Neuronal stem cell (in vitro differentiated cells): Measurements from ENCODE around the gene GAS2L2.

Source experiments
- DNase-seq: peaks from one replicate; pipeline ENCODE4 v3.0.0-alpha.2; 2013; ENCODE audit warnings: low spot score
- H2AFZ ChIP-seq: one replicate; pipeline ENCODE4 v1.6.1; 2013; ENCODE audit warnings: mild to moderate bottlenecking, low read length, inconsistent platforms
- H2AK5ac ChIP-seq: 2 replicates; pipeline ENCODE4 v1.6.1; 2013; ENCODE audit warnings: low read depth, mild to moderate bottlenecking, inconsistent platforms, low read length, moderate library complexity, mixed read lengths
- H2BK120ac ChIP-seq: 2 replicates; pipeline ENCODE4 v1.6.1; 2013; ENCODE audit warnings: low read depth, mild to moderate bottlenecking, inconsistent platforms, low read length, moderate library complexity, mixed read lengths
- H2BK12ac ChIP-seq: one replicate; pipeline ENCODE4 v1.6.1; 2013; ENCODE audit warnings: low read length, inconsistent platforms
- H2BK15ac ChIP-seq: 2 replicates; pipeline ENCODE4 v1.6.1; 2013; ENCODE audit warnings: mild to moderate bottlenecking, low read length, inconsistent platforms, mixed read lengths
- H2BK5ac ChIP-seq: one replicate; pipeline ENCODE4 v1.6.1; 2013; ENCODE audit warnings: inconsistent platforms, mild to moderate bottlenecking, low read length, moderate library complexity
- H3K14ac ChIP-seq: one replicate; pipeline ENCODE4 v1.6.1; 2013; ENCODE audit warnings: low read length, inconsistent platforms
- H3K18ac ChIP-seq: 2 replicates; pipeline ENCODE4 v1.6.1; 2013; ENCODE audit warnings: low read length, inconsistent platforms
- H3K23ac ChIP-seq: 2 replicates; pipeline ENCODE4 v1.6.1; 2013; ENCODE audit warnings: low read depth, mild to moderate bottlenecking, mixed read lengths, low read length, inconsistent platforms; ENCODE audit not compliant: poor library complexity
- H3K27ac ChIP-seq: replicated peaks from 3 replicates; pipeline ENCODE4 v1.5.1; 2013; ENCODE audit warnings: low read length, inconsistent platforms
- H3K27me3 ChIP-seq, 3 experiments: 2 replicates each; pipeline ENCODE4 v1.6.1; 2013; ENCODE audit warnings: low read length in 3 of 3, mild to moderate bottlenecking in 2 of 3, inconsistent platforms in 1 of 3, low read depth in 1 of 3, mixed read lengths in 1 of 3, moderate library complexity in 1 of 3; ENCODE audit not compliant: control insufficient read depth in 3 of 3, insufficient read depth in 3 of 3
- H3K36me3 ChIP-seq, 2 donors: replicated peaks in 1 of 2; 2 replicates each; pipeline ENCODE4 v1.6.1; 2013; ENCODE audit warnings: low read length in 2 of 2; ENCODE audit not compliant: control insufficient read depth in 2 of 2, insufficient read depth in 2 of 2
- H3K4ac ChIP-seq: 2 replicates; pipeline ENCODE4 v1.6.1; 2013; ENCODE audit warnings: inconsistent platforms, mild to moderate bottlenecking, low read length, moderate library complexity
- H3K4me1 ChIP-seq, 2 donors: 1 replicate in 1 of 2; 2 replicates in 1 of 2; pipeline ENCODE4 v1.6.1; 2013; ENCODE audit warnings: low read length in 2 of 2, low read depth in 1 of 2; ENCODE audit not compliant: control insufficient read depth in 2 of 2, insufficient read depth in 1 of 2
- H3K4me2 ChIP-seq: one replicate; pipeline ENCODE4 v1.6.1; 2013; ENCODE audit warnings: mild to moderate bottlenecking, low read length, inconsistent platforms; ENCODE audit not compliant: insufficient read depth, poor library complexity, severe bottlenecking
- H3K4me3 ChIP-seq, 2 donors: 2 replicates each; pipeline ENCODE4 v1.5.1; 2013; ENCODE audit warnings: low read length in 2 of 2, mild to moderate bottlenecking in 2 of 2, inconsistent platforms in 1 of 2, moderate library complexity in 1 of 2
- H3K79me1 ChIP-seq: one replicate; pipeline ENCODE4 v1.6.1; 2013; ENCODE audit warnings: low read depth, mild to moderate bottlenecking, inconsistent platforms, low read length, moderate library complexity
- H3K9ac ChIP-seq: one replicate; pipeline ENCODE4 v1.6.1; 2013; ENCODE audit warnings: mild to moderate bottlenecking, low read depth, low read length, inconsistent platforms; ENCODE audit not compliant: poor library complexity
- H3K9me3 ChIP-seq, 2 donors: replicated peaks in 1 of 2; 2 replicates each; pipeline versions ENCODE3 to v1.6.1; 2013; ENCODE audit warnings: low read length in 2 of 2, mild to moderate bottlenecking in 2 of 2, inconsistent platforms in 1 of 2, low read depth in 1 of 2, mixed read lengths in 1 of 2, moderate library complexity in 1 of 2; ENCODE audit not compliant: control insufficient read depth in 2 of 2, insufficient read depth in 1 of 2
- H4K8ac ChIP-seq: one replicate; pipeline ENCODE4 v1.6.1; 2013; ENCODE audit warnings: low read depth, mild to moderate bottlenecking, inconsistent platforms, low read length, moderate library complexity
- H4K91ac ChIP-seq: one replicate; pipeline ENCODE4 v1.6.1; 2013; ENCODE audit warnings: low read length, low read depth, mild to moderate bottlenecking, inconsistent platforms; ENCODE audit not compliant: poor library complexity
- WGBS, 2 donors: extraction: QIAGEN DNeasy Blood & Tissue Kit; methylation state at CpG; one replicate each; pipeline ENCODE4 v1.1.7; 2013; ENCODE audit warnings: missing lambda C conversion rate in 2 of 2, mixed read lengths in 1 of 2; ENCODE audit not compliant: insufficient read length in 2 of 2, insufficient replicate concordance in 1 of 2; ENCODE audit errors: extremely low coverage in 2 of 2; 5-methylcytosine and 5-hydroxymethylcytosine counted together

GAS2L2 gene

DNA sequence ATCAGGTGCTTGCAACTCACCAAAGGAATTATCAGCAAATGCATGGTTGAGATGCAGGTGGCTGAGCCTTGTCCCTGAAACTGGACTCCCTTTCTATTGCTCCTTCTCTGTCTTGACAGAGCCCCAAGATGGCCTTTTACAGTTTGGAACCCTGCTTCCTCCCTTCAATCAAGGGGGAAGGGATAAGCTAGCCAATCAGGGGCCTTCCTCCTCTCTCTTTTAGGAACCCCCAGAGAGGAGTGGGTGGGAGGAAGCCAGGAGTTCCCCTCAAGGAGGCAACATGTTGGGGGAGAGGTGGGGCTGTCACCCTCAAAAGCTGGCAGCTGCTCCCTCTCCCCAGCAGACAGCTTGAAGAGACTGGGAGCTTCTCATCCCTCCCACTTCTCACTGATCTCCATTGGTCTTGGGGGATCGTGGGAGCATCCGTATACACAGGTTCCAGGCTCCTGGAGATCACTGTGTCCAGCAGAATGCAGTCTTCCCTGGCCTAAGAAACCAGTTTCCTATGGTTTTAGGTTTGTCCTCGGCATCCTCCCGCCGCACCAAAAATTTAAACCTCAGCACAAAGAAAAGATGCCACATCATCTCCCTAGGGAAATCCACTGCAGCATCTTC, 14.4 kb downstream of the GAS2L2 start:
- no peak overlapping the region for H2BK120ac ChIP-seq
- no peak overlapping the region for H4K8ac ChIP-seq
- H3K4me2 ChIP-seq, result no peak overlapping the region
- no peaks in the 10 kb centered on the region for H3K79me1 ChIP-seq
- peaks cover 0 to 32% (median 5%) of the 10 kb centered on the region in 3 experiments for H3K27me3 ChIP-seq
- no peak overlapping the region for H3K4ac ChIP-seq
- no peak overlapping the region for H2BK5ac ChIP-seq
- H3K27ac ChIP-seq, result no peak overlapping the region
- peaks cover 0 to 4% of the 10 kb centered on the region in 2 donors for H3K36me3 ChIP-seq
- no peak for DNase-seq
- no CpG with 5 or more reads among the region's 5 CpGs for WGBS, 2 donors
- no peak overlapping the region for H2BK15ac ChIP-seq
- no peak overlapping the region for H2AFZ ChIP-seq
- no peak overlapping the region for H3K18ac ChIP-seq
- H4K91ac ChIP-seq, result no peak overlapping the region
- peaks cover 0 to 4% of the 10 kb centered on the region in 2 donors for H3K4me1 ChIP-seq
- H3K23ac ChIP-seq, result no peak overlapping the region
- no peak overlapping the region for H2BK12ac ChIP-seq
- H3K14ac ChIP-seq, result no peak overlapping the region
- no peak overlapping the region for H3K4me3 ChIP-seq
- H3K9me3 ChIP-seq, result peaks cover 0 to 8% of the 10 kb centered on the region in 2 donors
- H3K9ac ChIP-seq, result no peak overlapping the region
- H2AK5ac ChIP-seq, result no peak overlapping the region

DNA sequence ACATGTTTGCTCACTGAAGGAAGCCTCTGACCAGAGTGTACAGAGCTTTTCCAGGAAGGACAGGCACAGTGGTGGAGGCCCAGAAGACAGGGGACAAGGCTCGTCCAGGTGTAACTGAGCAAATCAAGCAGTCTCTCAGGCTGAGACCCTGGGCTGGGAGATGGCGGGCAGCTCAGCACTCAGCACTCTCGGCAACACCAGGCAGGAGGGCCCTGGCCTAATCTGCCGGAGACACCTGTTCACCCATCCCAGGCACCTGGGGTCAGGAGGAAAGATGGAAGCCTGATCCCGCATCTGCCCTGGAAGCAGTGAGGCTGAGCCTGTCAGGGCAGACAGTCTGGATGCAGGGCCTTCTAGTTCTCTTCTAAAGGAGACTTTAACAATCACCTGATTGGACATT, 16.8 kb downstream of the GAS2L2 start:
- peaks cover 0 to 8% of the 10 kb centered on the region in 2 donors for H3K36me3 ChIP-seq
- H4K91ac ChIP-seq, result no peak overlapping the region
- H4K8ac ChIP-seq, result no peak overlapping the region
- no peak overlapping the region for H3K4me3 ChIP-seq
- no peak overlapping the region for H2AFZ ChIP-seq
- no peak overlapping the region for H2BK5ac ChIP-seq
- H3K27me3 ChIP-seq, result peaks cover 0 to 16% (median 5%) of the 10 kb centered on the region in 3 experiments
- H3K23ac ChIP-seq, result peak overlapping the region; percentile 63
- H3K9ac ChIP-seq, result peak overlapping the region; percentile 57
- H3K14ac ChIP-seq, result no peak overlapping the region
- H3K9me3 ChIP-seq, result peaks cover 0 to 8% of the 10 kb centered on the region in 2 donors
- H3K18ac ChIP-seq, result peak overlapping the region; percentile 36
- H3K27ac ChIP-seq, result no peak overlapping the region
- H2AK5ac ChIP-seq, result no peak overlapping the region
- DNase-seq, result no peak
- no CpG with 5 or more reads among the region's 5 CpGs for WGBS, 2 donors
- no peak overlapping the region for H3K4me2 ChIP-seq
- H2BK120ac ChIP-seq, result no peak overlapping the region
- H3K4me1 ChIP-seq, result peaks cover 6 to 10% of the 10 kb centered on the region in 2 donors
- no peak overlapping the region for H3K4ac ChIP-seq
- H2BK12ac ChIP-seq, result no peak overlapping the region
- no peaks in the 10 kb centered on the region for H3K79me1 ChIP-seq
- H2BK15ac ChIP-seq, result no peak overlapping the region

DNA sequence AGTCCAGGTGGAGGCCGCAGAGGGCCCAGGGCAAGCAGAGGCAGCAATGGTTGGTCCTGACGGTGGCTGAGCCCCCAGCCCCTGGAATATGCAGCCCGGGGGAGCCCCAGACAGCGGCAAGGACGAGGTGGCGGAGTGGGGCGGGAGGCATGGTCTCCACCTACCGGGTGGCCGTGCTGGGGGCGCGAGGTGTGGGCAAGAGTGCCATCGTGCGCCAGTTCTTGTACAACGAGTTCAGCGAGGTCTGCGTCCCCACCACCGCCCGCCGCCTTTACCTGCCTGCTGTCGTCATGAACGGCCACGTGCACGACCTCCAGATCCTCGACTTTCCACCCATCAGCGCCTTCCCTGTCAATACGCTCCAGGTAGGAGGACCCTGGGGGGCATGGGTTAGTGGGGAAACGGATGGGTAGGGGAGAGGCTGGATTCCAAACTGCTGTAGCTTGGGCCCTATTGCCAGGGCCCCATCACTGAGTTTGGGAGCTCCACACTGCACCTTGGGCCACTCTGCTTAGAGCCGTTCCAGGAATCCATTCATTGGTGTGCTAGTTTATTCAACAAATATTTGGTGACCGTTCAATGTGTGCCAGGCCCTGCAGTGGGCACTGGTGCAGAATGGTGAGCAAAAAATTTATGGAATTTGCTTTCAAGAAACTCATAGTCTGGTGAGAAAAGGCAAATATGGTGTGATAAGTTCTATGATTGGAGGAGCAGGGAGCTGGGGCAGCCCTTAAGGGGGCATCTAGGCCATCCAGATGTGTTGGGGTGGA, 17.8 kb downstream of the GAS2L2 start:
- H3K36me3 ChIP-seq, result peaks cover 0 to 8% of the 10 kb centered on the region in 2 donors
- WGBS, 2 donors, result no CpG with 5 or more reads among the region's 29 CpGs
- H3K4me1 ChIP-seq, result peaks cover 10 to 13% of the 10 kb centered on the region in 2 donors
- H3K14ac ChIP-seq, result no peak overlapping the region
- H2BK15ac ChIP-seq, result no peak overlapping the region
- H4K91ac ChIP-seq, result no peak overlapping the region
- H3K23ac ChIP-seq, result peak overlapping the region; percentile 52
- H2BK12ac ChIP-seq, result no peak overlapping the region
- H3K9me3 ChIP-seq, result no peaks in the 10 kb centered on the region
- no peak overlapping the region for H3K18ac ChIP-seq
- no peak overlapping the region for H2AK5ac ChIP-seq
- no peak overlapping the region for H3K4ac ChIP-seq
- H3K4me3 ChIP-seq, result no peak overlapping the region
- no peaks in the 10 kb centered on the region for H3K79me1 ChIP-seq
- no peak for DNase-seq
- H3K4me2 ChIP-seq, result no peak overlapping the region
- H3K27ac ChIP-seq, result no peak overlapping the region
- H3K27me3 ChIP-seq, result peaks cover 0 to 6% (median 0%) of the 10 kb centered on the region in 3 experiments
- H2AFZ ChIP-seq, result no peak overlapping the region
- H2BK5ac ChIP-seq, result no peak overlapping the region
- no peak overlapping the region for H3K9ac ChIP-seq
- no peak overlapping the region for H4K8ac ChIP-seq
- H2BK120ac ChIP-seq, result no peak overlapping the region

DNA sequence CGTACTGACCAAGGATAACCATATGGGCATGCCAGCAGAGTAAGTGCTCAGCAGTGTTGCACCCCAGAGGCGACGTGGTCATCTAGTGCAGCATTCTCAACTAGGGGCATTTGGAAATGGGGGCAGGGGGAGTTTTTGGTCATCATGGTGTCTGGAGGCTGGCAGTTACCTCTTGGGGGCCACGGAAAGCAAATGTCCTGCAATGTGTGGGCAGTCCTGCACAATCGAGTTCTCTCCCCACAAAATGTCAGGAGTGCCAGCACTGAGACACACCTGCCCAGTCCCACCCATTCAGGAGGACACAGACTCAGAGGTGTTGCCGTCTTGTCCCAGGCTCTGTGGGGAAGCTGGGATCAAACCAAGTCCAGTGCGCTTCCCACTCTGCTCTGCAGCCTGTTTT, 18.6 kb downstream of the GAS2L2 start:
- peaks cover 0 to 8% of the 10 kb centered on the region in 2 donors for H3K36me3 ChIP-seq
- no peak overlapping the region for H3K14ac ChIP-seq
- no peak overlapping the region for H2BK15ac ChIP-seq
- H4K8ac ChIP-seq, result no peak overlapping the region
- H3K9me3 ChIP-seq, result no peaks in the 10 kb centered on the region
- H3K27me3 ChIP-seq, result no peaks in the 10 kb centered on the region
- peak overlapping the region; percentile 35 for H3K23ac ChIP-seq
- no peak overlapping the region for H4K91ac ChIP-seq
- no peak overlapping the region for H3K18ac ChIP-seq
- no peak overlapping the region for H2BK12ac ChIP-seq
- peaks cover 13 to 15% of the 10 kb centered on the region in 2 donors for H3K4me1 ChIP-seq
- no peak overlapping the region for H3K4me2 ChIP-seq
- H3K4ac ChIP-seq, result no peak overlapping the region
- no CpG with 5 or more reads among the region's 7 CpGs for WGBS, 2 donors
- no peaks in the 10 kb centered on the region for H3K79me1 ChIP-seq
- no peak for DNase-seq
- no peak overlapping the region for H3K27ac ChIP-seq
- H3K4me3 ChIP-seq, result no peak overlapping the region
- H2AFZ ChIP-seq, result no peak overlapping the region
- no peak overlapping the region for H2BK120ac ChIP-seq
- H3K9ac ChIP-seq, result no peak overlapping the region
- no peak overlapping the region for H2BK5ac ChIP-seq
- H2AK5ac ChIP-seq, result no peak overlapping the region
